Renal cortical epithelial cell (primary cell): ENCODE results near the gene BCAN. TPM values are rescaled to one million over a fixed set of nuclear protein-coding genes. Genes with fewer than 3 reads are reported as not detected.
A peak's percentile ranks its signal among the peaks of the same experiment; 100 is the strongest.

ENCODE experiments used
- DNase-seq: peaks from one replicate; pipeline ENCODE4 v3.0.0-alpha.2; 2011; ENCODE audit warnings: low read depth
- total RNA-seq: library from RNA; depleted of rRNA; stranded (reverse); fragments of >200 nt; gene quantifications from 2 replicates; pipeline ENCODE4 v1.2.3, GENCODE V29; 2014

The BCAN gene
- total RNA-seq, 1 donor from 2014 or later: 3.7 TPM

DNA sequence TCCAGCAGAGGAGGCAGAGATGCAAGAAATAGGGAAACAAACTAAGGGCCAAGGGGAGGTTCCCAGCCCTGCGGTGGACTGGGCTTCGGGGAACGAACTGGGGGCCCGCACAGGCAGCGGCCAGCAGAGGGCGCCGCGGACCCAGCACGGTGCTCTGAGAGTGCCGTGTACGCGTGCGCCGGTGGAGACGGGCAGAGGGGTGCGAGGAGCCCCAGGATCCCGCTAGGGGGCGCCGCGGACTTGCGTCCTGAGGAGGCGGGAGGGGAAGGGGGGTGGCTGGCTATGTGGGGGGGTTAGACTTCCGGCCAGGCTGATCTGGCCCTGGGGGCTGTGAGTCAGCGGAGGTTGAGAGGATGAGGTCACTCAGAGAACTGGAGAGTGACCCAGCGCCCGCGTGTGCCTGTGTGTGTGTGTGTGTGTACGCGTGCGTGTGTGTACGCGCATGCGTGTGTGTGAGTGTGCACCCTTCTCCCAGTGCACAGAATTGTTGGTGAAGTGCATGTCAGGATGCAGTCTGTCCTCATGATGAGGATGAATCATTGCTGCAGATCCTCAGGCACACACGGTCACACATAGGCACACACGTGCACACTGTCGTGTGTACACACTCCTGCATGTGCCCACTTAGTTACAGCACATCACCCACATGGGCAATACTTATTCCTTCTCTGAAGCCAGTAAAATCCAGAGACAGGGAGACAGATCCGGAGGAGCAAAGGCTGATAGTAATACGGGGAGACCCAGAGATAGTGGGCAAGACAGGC is 18.3 kb downstream of the BCAN start:
- DNase-seq: peak; percentile 89

GRCh38 chr1:156660752-156661112 is 18.8 kb downstream of the BCAN start:
- no peak for DNase-seq

- no peak for DNase-seq
These were observed 20.3 kb downstream of the BCAN start for GRCh38 chr1:156662005-156662799.

DNA sequence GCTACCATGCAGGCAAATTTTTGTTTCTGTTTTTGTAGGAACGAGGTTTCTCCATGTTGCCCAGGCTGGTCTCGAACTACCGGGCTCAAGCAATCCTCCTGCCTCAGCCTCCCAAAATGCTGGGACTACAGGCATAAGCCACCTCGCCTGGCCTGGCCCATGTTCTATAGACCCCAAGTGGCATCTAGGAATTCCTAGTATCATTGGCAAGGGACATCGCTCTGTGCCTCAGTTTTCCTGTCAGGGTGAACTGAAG is 20.8 kb downstream of the BCAN start:
- DNase-seq: no peak

DNA sequence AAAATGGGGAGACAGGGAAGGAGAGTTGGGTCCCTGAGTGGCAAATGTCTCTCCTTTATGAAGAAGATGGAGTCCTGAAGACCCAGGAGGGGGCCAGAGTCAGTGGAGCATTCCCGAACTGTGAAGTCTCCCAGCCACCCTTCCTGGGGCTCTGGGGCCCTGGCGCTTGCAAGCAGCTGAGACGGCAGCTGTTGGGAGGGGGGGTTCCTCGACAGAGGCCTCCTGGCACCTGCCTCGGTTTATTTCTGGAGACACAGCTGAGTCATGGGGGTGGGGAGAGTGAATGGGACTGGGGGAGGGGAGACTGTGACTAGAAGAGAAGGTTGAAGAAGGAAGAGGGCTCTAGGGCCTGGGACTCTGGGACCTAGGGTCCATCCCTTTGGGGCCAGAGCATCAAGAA is 21.3 kb downstream of the BCAN start:
- DNase-seq: no peak

- no peak for DNase-seq
These were observed 22.3 kb downstream of the BCAN start for GRCh38 chr1:156664046-156664766.

- no peak for DNase-seq
These were observed 23.0 kb downstream of the BCAN start for GRCh38 chr1:156664767-156665411.

- DNase-seq: no peak
These were observed 23.6 kb downstream of the BCAN start for GRCh38 chr1:156665539-156665938.

DNA sequence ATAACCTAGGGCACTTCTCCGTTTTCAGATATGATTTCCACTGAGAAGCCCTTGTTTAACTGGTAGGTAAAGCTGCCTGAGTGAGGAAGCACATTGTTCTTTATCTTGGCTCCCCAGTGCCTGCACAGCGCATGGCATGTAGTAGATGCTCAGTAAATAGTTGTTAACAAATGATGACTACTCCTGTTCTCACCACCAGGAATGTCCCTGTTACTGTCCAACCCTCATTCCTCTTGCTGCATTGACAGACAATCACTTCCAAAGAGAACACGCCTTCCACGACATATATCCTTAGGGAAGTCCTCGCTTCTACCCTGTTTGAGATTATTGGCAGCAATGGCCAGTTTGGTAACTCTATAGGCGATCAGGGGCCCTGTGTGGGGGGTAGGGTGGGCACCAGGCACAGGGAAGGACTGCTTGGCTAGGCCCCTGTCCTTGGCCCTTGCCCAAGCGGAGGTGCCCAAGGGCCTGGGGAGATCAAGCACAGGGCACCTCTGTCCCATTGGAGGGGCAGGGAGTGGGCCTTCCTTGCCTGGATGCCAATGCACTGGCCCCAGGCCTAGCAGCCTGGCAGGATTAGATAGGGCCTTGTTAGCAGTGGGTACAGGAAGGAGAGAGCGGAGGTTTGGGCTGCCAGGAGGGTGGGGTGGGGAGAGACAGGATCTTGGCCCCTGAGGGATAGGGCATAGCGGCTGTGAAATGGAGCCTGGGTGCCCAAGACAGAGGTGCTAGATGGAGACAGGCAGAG is 25.1 kb downstream of the BCAN start:
- DNase-seq: no peak

DNA sequence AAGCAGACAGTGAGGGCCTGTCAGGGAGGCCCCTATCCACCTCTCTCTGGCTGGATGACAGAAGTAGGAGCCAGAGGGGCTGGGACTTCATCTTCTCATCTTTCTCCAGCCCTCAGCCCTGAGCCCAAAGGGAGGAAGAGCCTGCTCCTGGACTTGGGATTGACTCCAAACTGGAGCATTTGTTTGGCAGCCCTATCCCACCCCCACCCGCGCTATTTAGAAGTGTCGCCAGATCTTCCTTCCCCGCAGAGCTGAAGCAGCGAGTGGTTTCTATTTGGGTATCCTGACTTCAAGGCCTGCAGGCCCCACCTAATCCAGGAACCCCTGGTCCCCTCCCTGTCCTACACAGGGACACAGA is 25.7 kb downstream of the BCAN start:
- no peak for DNase-seq

- no peak for DNase-seq
These were observed 26.2 kb downstream of the BCAN start for GRCh38 chr1:156667968-156668709.

DNA sequence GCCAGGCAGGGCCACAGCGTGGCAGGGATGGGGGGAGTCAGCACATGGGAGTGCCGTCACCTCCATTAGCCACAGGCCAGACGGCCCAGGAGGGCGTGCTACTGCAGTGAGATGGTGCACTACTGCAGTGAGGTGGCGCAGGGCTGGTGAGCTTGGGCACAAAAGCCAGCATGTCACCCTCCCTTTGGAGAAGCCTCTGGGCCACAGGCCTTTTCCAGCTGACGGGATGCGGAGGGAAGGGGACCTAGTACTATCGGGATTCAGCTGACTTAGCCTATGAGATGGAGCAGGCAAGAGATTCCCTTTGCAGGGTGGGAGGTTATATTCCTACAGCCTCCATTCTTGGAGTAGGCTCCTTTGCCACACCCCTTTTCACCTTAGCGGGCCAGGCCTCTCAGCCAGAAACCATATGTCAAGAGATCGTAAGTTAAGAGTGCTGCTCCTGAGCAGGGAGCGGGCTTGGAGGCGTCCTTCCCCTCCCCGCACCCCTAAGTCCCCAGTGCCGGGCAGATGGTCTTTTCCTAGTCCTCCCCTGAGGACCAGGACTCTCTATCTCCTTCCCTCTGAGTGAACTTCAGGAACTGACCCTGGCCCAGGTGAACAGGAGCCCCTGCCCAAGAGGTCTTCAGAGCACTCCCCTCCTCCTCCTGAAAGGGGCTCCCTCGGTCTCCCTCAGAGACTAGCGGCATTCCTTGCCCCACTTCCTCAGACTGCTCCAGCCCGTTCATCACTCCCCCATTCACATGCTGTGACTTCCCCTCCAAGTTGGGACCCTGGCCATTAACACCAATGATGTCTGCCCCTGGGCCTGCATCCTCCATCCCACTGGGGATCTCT is 27.1 kb downstream of the BCAN start:
- DNase-seq: no peak

GRCh38 chr1:156669794-156670193 is 27.9 kb downstream of the BCAN start:
- no peak for DNase-seq

DNA sequence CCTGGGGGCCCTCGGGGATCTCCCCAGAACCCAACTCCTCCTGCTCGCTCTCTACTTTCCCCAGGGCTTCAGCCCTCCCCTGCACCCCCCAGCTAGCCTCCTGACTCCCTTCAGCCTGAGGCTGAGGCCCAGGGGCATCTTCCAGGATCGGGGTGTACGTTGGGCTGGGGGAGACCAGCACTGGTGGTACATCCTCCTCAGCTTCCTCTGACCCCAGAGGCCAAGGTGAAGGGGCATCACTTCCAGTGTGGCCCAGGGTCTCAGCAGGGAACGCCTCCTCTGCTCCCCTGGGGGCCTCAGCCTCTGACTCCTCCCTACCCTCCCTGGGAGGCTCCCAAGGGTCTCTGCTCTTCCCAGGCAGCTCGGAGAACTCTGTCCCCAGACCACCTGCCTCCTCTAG is 28.4 kb downstream of the BCAN start:
- DNase-seq: no peak

GRCh38 chr1:156670791-156671190 is 28.9 kb downstream of the BCAN start:
- DNase-seq: no peak

DNA sequence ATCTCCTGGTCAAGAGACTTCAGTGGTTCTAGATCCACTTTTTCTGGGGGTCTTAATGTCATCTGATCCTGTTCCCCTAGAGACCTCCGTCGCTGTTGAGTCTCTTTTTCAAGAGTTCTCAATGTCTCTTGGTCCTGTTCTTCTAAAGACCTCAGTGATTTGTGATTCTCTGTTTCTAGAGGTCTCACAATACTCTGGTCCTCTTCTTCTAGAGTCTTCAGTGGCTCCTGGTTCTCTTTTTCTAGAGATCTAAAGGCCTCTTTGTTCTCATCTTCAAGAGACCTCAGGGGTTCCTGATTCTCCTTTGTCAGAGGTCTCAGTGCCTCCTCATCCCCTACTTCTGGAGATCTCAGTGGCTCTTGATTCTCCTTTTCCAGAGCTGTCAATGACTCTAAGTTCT is 29.9 kb downstream of the BCAN start:
- no peak for DNase-seq

DNA sequence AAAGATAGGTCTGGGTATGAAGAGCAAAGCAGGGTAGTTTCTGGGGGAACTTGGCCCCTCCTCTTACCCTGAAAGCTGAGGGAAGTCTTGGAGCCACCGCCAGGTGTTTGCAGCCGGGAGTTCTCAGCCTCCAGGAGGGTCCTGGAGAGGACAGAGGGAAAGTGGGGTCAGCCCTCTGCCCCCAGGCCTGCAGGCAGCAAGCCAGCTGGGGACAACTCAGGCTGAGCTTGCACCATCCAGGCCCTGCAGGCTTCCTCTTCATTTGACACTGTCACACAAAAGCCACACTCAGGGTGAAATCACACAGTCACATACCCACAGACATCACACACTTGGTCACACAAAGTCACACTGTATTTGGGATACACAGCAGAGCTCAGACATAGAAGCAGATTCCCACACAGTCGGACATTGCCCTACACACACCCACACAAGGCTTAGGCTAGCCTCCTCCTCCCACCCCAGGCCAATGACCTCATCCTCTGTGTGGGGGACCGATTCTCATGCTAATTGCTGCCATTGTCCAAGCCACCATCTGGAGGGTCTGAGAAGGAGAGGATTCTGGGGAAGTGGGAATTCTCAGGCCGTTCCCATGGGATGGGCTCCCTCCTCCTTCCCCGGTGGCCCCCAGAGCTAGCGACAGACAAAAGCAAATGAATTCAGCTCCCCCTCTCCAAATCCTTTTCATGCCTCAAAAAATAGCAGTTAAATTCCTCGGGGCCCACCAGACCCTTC is 31.6 kb downstream of the BCAN start:
- DNase-seq: no peak

GRCh38 chr1:156675210-156676113 is 33.5 kb downstream of the BCAN start:
- no peak for DNase-seq
